ENCODE measurements around the gene BARD1. TPM values are rescaled to one million over a fixed set of nuclear protein-coding genes. Genes with fewer than 3 reads are reported as not detected.

Gene BARD1
- polyA plus RNA-seq: 1 to 10 TPM; 3.7 to 5.1 TPM

- Histone ChIP-seq H3K27ac (ENCODE audit: low read depth in 2 of 2, low read length in 1 of 2) (peak within 1 kb of the TSS; percentile 97 to 99), H3K27me3 (ENCODE audit: control insufficient read depth in 1 of 2, insufficient read depth in 2 of 2, low read length in 2 of 2) (no peaks in the 10 kb centered on the region), H3K4me1 (ENCODE audit: control insufficient read depth in 2 of 2, insufficient read depth in 2 of 2, low read length in 1 of 2) (peaks cover 0 to 4% of the 10 kb centered on the region in 2 donors), H3K4me3 (ENCODE audit: low read depth in 1 of 2, low read length in 2 of 2) (peak within 1 kb of the TSS; percentile 77 to 90), H3K36me3 (ENCODE audit: control insufficient read depth in 2 of 2, insufficient read depth in 2 of 2, low read length in 1 of 2) (no peaks in the 10 kb centered on the region), H3K9me3 (ENCODE audit: control insufficient read depth in 2 of 2, insufficient read depth in 1 of 2, low read depth in 1 of 2, low read length in 1 of 2) (no peaks in the 10 kb centered on the region)
- WGBS, 2 donors: 0% methylated on average over 76 of the region's 76 CpGs
Observed at GRCh38 chr2:214808981-214809750, at the start of gene BARD1. BARD1 (minus strand) TSS chr2:214809683; CDS start chr2:214809569, 114 bp downstream.

- WGBS, 2 donors: 40 to 58% methylated on average over 3 of the region's 3 CpGs
Observed at GRCh38 chr2:214856137-214856536, 46.7 kb upstream of the BARD1 start.

GRCh38 chr2:214853906-214854305 lies 44.4 kb upstream of the BARD1 start:
- WGBS, 2 donors: 37 to 42% methylated on average over 2 of the region's 2 CpGs
- Histone ChIP-seq H3K9me3 (ENCODE audit: control insufficient read depth in 2 of 2, insufficient read depth in 1 of 2, low read depth in 1 of 2, low read length in 1 of 2) (no peaks in the 10 kb centered on the region), H3K36me3 (ENCODE audit: control insufficient read depth in 2 of 2, insufficient read depth in 2 of 2, low read length in 1 of 2) (no peaks in the 10 kb centered on the region), H3K4me3 (ENCODE audit: low read depth in 1 of 2, low read length in 2 of 2) (no peak overlapping the region), H3K4me1 (ENCODE audit: control insufficient read depth in 2 of 2, insufficient read depth in 2 of 2, low read length in 1 of 2) (no peaks in the 10 kb centered on the region), H3K27me3 (ENCODE audit: control insufficient read depth in 1 of 2, insufficient read depth in 2 of 2, low read length in 2 of 2) (no peaks in the 10 kb centered on the region), H3K27ac (ENCODE audit: low read depth in 2 of 2, low read length in 1 of 2) (no peak overlapping the region)

More at GRCh38 chr2:214856137-214856536, 46.7 kb upstream of the BARD1 start:
- Histone ChIP-seq H3K9me3 (ENCODE audit: control insufficient read depth in 2 of 2, insufficient read depth in 1 of 2, low read depth in 1 of 2, low read length in 1 of 2) (no peaks in the 10 kb centered on the region), H3K27ac (ENCODE audit: low read depth in 2 of 2, low read length in 1 of 2) (no peak overlapping the region), H3K36me3 (ENCODE audit: control insufficient read depth in 2 of 2, insufficient read depth in 2 of 2, low read length in 1 of 2) (no peaks in the 10 kb centered on the region), H3K4me1 (ENCODE audit: control insufficient read depth in 2 of 2, insufficient read depth in 2 of 2, low read length in 1 of 2) (no peaks in the 10 kb centered on the region), H3K4me3 (ENCODE audit: low read depth in 1 of 2, low read length in 2 of 2) (no peak overlapping the region), H3K27me3 (ENCODE audit: control insufficient read depth in 1 of 2, insufficient read depth in 2 of 2, low read length in 2 of 2) (no peaks in the 10 kb centered on the region)

GRCh38 chr2:214843823-214844222 lies 34.3 kb upstream of the BARD1 start:
- Histone ChIP-seq H3K9me3 (ENCODE audit: control insufficient read depth in 2 of 2, insufficient read depth in 1 of 2, low read depth in 1 of 2, low read length in 1 of 2) (peaks cover 0 to 4% of the 10 kb centered on the region in 2 donors), H3K27me3 (ENCODE audit: control insufficient read depth in 1 of 2, insufficient read depth in 2 of 2, low read length in 2 of 2) (no peaks in the 10 kb centered on the region), H3K36me3 (ENCODE audit: control insufficient read depth in 2 of 2, insufficient read depth in 2 of 2, low read length in 1 of 2) (no peaks in the 10 kb centered on the region), H3K4me3 (ENCODE audit: low read depth in 1 of 2, low read length in 2 of 2) (no peak overlapping the region), H3K4me1 (ENCODE audit: control insufficient read depth in 2 of 2, insufficient read depth in 2 of 2, low read length in 1 of 2) (no peaks in the 10 kb centered on the region), H3K27ac (ENCODE audit: low read depth in 2 of 2, low read length in 1 of 2) (no peak overlapping the region)
- WGBS, 2 donors: 91 to 92% methylated on average over 2 of the region's 2 CpGs

GRCh38 chr2:214839464-214839863 lies 30.0 kb upstream of the BARD1 start:
- peaks cover 0 to 4% of the 10 kb centered on the region in 2 donors for H3K9me3 ChIP-seq (ENCODE audit: control insufficient read depth in 2 of 2, insufficient read depth in 1 of 2, low read depth in 1 of 2, low read length in 1 of 2)
- 82 to 91% methylated on average over 2 of the region's 2 CpGs for WGBS, 2 donors

GRCh38 chr2:214837466-214837865 lies 28.0 kb upstream of the BARD1 start:
- H3K36me3 ChIP-seq (ENCODE audit: control insufficient read depth in 2 of 2, insufficient read depth in 2 of 2, low read length in 1 of 2): no peaks in the 10 kb centered on the region
- no peaks in the 10 kb centered on the region for H3K27me3 ChIP-seq (ENCODE audit: control insufficient read depth in 1 of 2, insufficient read depth in 2 of 2, low read length in 2 of 2)
- peaks cover 0 to 4% of the 10 kb centered on the region in 2 donors for H3K9me3 ChIP-seq (ENCODE audit: control insufficient read depth in 2 of 2, insufficient read depth in 1 of 2, low read depth in 1 of 2, low read length in 1 of 2)
- no peaks in the 10 kb centered on the region for H3K4me1 ChIP-seq (ENCODE audit: control insufficient read depth in 2 of 2, insufficient read depth in 2 of 2, low read length in 1 of 2)
- no peak overlapping the region for H3K27ac ChIP-seq (ENCODE audit: low read depth in 2 of 2, low read length in 1 of 2)
- no peak overlapping the region for H3K4me3 ChIP-seq (ENCODE audit: low read depth in 1 of 2, low read length in 2 of 2)

More at GRCh38 chr2:214839464-214839863, 30.0 kb upstream of the BARD1 start:
- no peaks in the 10 kb centered on the region for H3K36me3 ChIP-seq (ENCODE audit: control insufficient read depth in 2 of 2, insufficient read depth in 2 of 2, low read length in 1 of 2)
- no peak overlapping the region for H3K4me3 ChIP-seq (ENCODE audit: low read depth in 1 of 2, low read length in 2 of 2)
- no peak overlapping the region for H3K27ac ChIP-seq (ENCODE audit: low read depth in 2 of 2, low read length in 1 of 2)
- no peaks in the 10 kb centered on the region for H3K4me1 ChIP-seq (ENCODE audit: control insufficient read depth in 2 of 2, insufficient read depth in 2 of 2, low read length in 1 of 2)
- no peaks in the 10 kb centered on the region for H3K27me3 ChIP-seq (ENCODE audit: control insufficient read depth in 1 of 2, insufficient read depth in 2 of 2, low read length in 2 of 2)

GRCh38 chr2:214836568-214836967 lies 27.1 kb upstream of the BARD1 start:
- Histone ChIP-seq H3K4me3 (ENCODE audit: low read depth in 1 of 2, low read length in 2 of 2) (no peak overlapping the region), H3K36me3 (ENCODE audit: control insufficient read depth in 2 of 2, insufficient read depth in 2 of 2, low read length in 1 of 2) (no peaks in the 10 kb centered on the region), H3K4me1 (ENCODE audit: control insufficient read depth in 2 of 2, insufficient read depth in 2 of 2, low read length in 1 of 2) (no peaks in the 10 kb centered on the region), H3K27ac (ENCODE audit: low read depth in 2 of 2, low read length in 1 of 2) (no peak overlapping the region), H3K27me3 (ENCODE audit: control insufficient read depth in 1 of 2, insufficient read depth in 2 of 2, low read length in 2 of 2) (no peaks in the 10 kb centered on the region), H3K9me3 (ENCODE audit: control insufficient read depth in 2 of 2, insufficient read depth in 1 of 2, low read depth in 1 of 2, low read length in 1 of 2) (peaks cover 0 to 4% of the 10 kb centered on the region in 2 donors)

- 65 to 68% methylated on average over 5 of the region's 5 CpGs for WGBS, 2 donors
- Histone ChIP-seq H3K9me3 (ENCODE audit: control insufficient read depth in 2 of 2, insufficient read depth in 1 of 2, low read depth in 1 of 2, low read length in 1 of 2) (no peaks in the 10 kb centered on the region), H3K4me1 (ENCODE audit: control insufficient read depth in 2 of 2, insufficient read depth in 2 of 2, low read length in 1 of 2) (no peaks in the 10 kb centered on the region), H3K36me3 (ENCODE audit: control insufficient read depth in 2 of 2, insufficient read depth in 2 of 2, low read length in 1 of 2) (no peaks in the 10 kb centered on the region), H3K4me3 (ENCODE audit: low read depth in 1 of 2, low read length in 2 of 2) (no peak overlapping the region), H3K27me3 (ENCODE audit: control insufficient read depth in 1 of 2, insufficient read depth in 2 of 2, low read length in 2 of 2) (no peaks in the 10 kb centered on the region), H3K27ac (ENCODE audit: low read depth in 2 of 2, low read length in 1 of 2) (no peak overlapping the region)
Observed at GRCh38 chr2:214830794-214831346, 21.4 kb upstream of the BARD1 start.

- Histone ChIP-seq H3K4me1 (ENCODE audit: control insufficient read depth in 2 of 2, insufficient read depth in 2 of 2, low read length in 1 of 2) (no peaks in the 10 kb centered on the region), H3K27me3 (ENCODE audit: control insufficient read depth in 1 of 2, insufficient read depth in 2 of 2, low read length in 2 of 2) (no peaks in the 10 kb centered on the region), H3K9me3 (ENCODE audit: control insufficient read depth in 2 of 2, insufficient read depth in 1 of 2, low read depth in 1 of 2, low read length in 1 of 2) (no peaks in the 10 kb centered on the region), H3K27ac (ENCODE audit: low read depth in 2 of 2, low read length in 1 of 2) (no peak overlapping the region), H3K4me3 (ENCODE audit: low read depth in 1 of 2, low read length in 2 of 2) (no peak overlapping the region), H3K36me3 (ENCODE audit: control insufficient read depth in 2 of 2, insufficient read depth in 2 of 2, low read length in 1 of 2) (no peaks in the 10 kb centered on the region)
- WGBS, 2 donors: 29 to 37% methylated on average over 1 of the region's 1 CpG
Observed at GRCh38 chr2:214816008-214816533, 6.6 kb upstream of the BARD1 start.
